NCI-H69 (cell line): ENCODE results near the gene ASXL1.
A peak's percentile ranks its signal among the peaks of the same experiment; 100 is the strongest.

Experiments used
- DNase-seq: peaks from one replicate; lab custom pipeline; 2025; lab: John Stamatoyannopoulos, UW

The ASXL1 gene

GRCh38 chr20:32440069-32440757 is 82.1 kb downstream of the ASXL1 start:
- DNase-seq, result no peak

DNA sequence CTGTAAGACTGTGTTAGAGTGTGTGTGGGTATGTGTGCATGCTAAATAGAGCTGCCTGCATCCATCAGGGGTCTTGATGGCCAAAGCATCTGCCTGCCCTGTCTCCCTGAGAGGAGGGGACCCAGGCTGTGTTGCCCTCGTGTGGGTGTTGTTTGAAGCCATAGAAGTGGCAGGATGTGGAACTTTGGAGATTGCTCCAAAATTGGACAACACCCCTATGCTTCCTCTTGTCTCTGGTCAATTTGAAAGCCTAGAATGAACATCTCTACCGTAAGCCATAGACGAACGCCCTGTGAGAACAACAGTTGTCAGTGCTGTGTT is 82.6 kb downstream of the ASXL1 start:
- DNase-seq, result no peak

DNA sequence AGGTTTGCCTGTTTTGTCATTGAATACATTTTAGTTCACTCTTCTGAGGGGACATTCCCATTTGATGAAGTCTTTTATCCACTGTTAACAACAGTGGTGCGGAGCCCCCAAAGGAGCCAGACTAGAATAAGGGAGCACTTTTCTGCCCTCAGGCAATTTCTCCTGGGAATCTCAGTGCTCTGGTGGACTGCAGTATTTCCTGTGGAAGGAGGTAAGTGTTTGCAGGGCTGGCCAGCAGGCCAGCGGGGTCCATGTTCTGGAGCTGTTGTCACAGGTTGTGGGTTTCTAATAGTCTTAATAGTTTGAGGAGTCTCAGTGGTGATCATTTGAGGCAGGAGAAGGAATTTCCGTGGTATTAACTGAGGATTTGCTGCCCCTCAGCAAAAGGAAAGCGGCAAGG is 83.5 kb downstream of the ASXL1 start:
- no peak for DNase-seq

GRCh38 chr20:32442630-32443373 is 84.7 kb downstream of the ASXL1 start:
- DNase-seq, result no peak

DNA sequence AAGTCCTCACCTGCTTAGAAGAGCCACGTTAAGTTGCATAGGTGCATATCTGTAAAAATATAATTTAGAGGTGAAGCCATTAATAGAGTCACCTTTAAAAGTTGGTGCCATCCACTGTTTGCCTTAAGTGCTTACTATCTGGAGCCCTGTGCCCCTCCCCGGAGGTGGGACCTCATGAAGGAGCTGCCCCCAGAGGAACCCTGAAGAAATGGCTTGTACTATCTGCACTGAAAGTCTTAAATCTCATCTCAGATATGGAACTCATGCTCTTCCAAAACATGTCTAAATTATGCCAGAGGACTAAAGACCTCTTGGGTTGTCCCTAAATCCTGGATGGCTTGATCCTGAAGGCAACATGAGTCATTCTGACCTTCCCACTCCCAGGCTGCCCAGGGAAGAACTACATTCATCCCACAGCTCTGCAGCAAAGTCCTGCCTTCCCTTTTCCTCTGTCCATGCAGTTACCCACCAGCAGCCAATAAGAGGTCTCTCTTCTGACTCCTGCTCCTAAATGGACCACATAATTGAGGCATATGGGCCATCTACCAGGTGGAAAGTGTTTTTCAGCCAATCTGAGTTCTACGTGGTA is 85.3 kb downstream of the ASXL1 start:
- no peak for DNase-seq

- no peak for DNase-seq
Measured at GRCh38 chr20:32444474-32445220, 86.5 kb downstream of the ASXL1 start.

- peak; percentile 74 for DNase-seq
Measured at GRCh38 chr20:32445539-32446273, 87.6 kb downstream of the ASXL1 start.

DNA sequence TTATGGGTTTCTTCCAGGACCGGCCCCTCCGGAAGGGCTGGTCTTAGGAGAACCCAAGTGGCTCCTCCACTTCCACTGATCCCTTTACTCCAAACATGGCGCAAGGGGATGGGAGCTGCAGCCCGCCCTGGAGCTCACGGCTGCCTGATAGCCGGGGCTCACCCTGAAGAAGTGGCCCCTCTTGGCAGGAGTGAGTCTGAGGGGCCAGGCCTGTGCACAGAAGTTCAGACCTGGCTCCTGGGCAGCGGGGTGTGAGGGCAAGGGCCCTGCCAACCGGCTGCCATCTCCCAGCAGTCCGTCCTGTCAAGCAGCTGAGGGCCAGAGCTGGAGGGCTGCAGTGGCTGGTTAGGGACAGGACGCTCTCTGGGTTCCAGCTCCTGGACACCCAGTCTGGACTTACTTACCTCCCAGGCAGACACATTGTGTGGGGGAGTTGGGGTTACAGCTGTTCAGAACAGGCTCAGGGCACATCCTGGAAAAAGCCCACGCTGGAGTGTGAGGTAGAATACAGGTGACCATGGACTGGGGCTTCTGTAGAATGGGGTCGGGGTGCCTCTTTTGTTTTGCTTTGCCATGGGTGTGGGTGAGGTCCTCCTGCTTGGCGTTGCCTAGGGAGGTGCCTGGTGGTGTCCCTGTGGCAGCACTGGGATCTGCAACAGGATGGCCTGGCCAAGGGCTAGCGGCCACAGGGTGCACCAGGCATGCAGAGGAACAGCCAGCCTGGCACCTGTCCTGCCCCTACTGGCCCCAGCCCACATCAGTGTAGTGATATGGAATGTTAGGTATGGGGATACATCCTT is 88.4 kb downstream of the ASXL1 start:
- DNase-seq, result no peak

DNA sequence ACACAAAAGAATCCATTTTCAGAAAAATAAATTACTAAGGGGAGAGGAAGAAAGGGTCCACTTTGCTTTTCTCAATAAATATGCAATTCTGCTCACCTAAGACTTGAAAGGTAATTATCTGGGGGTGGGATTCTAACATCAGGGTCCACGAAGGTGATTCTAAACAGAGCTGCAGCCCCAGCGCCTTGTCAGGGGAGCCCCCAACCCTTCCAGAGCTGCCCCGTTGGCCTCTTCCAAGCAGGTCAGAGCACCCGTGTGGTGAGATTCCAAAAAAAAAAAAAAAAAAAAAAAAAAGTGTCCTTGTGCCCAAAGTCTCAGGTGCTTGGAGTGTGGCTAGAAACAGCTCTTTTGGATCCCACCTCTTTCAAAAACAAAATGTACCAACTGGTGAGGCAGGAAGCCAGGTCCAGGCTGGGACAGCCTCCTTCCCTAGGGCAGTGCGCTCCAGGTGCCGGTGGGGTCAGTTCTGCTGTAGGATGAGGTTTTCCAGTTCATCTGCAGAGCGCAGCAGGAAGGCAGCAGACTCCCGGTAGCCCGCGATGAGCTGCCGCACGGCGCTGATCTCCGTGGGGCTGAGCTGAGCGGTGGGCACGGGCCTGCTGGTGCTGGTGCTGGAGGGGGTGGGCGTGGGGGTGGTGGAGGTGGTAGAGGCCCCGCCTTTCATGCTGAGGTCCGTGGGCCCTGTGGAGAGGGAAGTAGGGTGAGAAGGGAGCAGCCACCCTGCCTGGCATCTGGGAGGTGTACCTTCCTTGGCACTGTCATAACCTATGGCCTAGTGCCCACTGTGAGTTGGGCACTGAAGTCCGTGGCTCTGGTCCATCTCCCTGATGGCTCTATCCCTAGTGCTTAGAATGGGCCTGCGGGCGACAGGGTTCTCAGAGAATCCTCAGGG is 89.3 kb downstream of the ASXL1 start:
- DNase-seq, result no peak

DNA sequence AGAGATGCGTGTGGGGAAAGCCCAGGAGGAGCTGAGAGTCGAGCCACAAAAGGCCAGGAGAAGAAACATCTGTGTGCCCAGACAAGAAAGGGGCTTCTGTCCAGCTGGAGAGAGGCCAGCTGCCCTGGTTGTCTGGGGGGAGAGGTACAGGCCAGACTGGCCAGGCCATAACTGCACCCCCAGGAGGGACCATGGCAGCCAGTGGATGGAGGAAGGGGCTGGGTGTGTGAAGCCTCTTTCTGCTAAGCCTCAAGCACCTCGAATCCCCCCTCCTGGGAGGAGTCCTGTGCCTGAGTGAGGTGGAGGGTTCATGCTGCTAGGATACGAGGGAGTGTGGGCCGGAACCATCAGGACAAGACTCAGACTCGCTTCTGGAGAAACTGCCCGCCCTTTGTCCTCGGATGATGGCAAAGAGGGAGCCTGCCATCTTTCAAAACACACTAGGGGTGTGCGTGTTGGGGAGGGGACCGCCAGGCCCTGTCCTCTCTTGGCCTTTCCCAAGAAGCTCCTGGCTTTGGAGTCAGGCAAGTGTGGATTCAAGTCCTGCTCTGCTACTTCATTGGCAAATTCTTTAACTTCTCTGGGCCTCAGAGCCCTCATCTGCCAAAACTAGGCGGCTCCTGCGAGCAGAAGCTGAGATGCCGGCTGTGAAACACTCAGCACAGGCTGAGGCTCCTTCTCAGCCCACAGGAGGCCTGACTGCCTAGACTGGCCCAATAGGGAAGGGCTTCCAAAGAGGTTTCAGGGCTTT is 90.3 kb downstream of the ASXL1 start:
- no peak for DNase-seq

- no peak for DNase-seq
Measured at GRCh38 chr20:32449057-32449889, 91.1 kb downstream of the ASXL1 start.

DNA sequence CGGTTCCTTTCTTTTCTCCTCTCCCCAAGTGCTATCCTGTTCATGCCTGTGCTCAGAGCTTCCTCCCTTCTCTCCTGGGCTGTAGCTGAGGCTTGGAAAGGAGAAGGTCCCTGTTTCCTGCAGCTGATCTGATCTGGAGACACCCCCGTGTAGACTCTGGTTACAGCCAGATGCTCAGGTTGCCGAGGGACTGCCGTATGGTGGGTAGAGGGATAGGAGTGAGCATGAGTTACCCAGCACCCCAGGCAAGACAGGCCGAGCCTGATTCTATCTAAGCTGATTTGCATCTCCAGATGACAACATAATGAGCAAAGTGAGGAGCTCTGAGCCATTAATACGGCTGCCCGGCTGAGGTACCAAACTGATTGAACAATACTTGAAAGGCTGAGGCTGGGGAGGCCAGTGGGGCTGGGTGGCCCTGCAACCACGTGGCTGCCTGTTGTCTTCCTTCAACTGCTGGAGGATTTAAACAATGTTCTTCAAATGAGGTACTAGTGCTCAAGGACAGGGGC is 91.8 kb downstream of the ASXL1 start:
- DNase-seq, result no peak

DNA sequence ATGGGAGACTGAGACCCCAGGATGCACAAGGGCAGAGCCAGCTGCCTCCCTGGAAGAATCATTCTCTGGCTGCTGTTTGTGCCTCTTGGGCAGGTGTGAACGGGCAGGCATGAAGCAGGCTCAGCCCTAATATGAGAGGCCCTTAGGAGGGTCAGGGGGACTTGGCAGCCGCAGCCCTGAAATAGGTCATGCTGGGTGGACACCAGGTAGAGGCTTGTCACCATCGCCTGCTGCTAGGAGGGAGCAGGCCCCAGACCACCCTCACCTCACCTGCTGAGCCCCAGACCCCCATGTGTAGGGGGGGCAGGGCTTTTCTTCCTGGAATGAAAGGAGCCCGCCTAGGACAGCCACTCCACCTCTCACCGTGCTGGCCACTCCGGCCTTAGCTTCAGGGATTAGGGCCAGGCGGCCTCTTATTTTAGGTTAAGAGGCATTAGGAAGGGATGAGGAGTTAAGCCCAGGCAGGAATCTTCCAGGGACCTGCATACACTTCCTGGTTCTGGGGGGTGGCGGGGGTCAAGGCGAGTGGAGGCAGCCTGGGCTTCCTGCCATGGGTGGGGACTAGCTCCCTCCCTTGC is 92.4 kb downstream of the ASXL1 start:
- no peak for DNase-seq

GRCh38 chr20:32451340-32451681 is 93.2 kb downstream of the ASXL1 start:
- no peak for DNase-seq

- no peak for DNase-seq
Measured at GRCh38 chr20:32451682-32452461, 93.7 kb downstream of the ASXL1 start.

- DNase-seq, result no peak
Measured at GRCh38 chr20:32452776-32453466, 94.8 kb downstream of the ASXL1 start.
